ENCODE data around the gene FOXC1.

DNA sequence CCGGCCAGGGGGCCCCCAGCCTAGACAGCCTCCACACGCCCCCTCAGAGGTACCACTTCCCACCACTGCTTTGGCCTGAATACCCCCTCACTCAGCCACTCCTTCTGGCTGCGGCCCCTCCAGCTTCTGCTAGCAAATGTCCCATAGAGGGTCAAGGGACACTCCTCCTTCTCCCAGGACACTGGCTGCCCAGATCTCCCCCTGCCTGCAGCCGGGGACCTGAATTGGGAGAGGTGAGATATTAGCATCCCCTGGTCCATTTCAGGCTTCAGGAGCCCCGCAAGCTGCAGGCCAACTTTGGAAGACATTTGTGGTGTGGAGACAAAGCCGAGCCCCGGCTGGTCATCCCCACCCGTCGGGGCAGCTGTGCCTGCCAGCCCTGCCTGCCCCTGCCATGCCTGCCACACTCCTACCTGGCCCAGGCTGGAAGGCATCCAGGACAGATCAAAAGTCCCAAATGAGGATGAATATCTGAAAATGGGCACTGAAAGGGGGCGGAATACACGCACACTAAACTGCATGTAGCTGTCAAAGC is 32.5 kb upstream of the FOXC1 start:
- TF ChIP-seq, protein P1, sequence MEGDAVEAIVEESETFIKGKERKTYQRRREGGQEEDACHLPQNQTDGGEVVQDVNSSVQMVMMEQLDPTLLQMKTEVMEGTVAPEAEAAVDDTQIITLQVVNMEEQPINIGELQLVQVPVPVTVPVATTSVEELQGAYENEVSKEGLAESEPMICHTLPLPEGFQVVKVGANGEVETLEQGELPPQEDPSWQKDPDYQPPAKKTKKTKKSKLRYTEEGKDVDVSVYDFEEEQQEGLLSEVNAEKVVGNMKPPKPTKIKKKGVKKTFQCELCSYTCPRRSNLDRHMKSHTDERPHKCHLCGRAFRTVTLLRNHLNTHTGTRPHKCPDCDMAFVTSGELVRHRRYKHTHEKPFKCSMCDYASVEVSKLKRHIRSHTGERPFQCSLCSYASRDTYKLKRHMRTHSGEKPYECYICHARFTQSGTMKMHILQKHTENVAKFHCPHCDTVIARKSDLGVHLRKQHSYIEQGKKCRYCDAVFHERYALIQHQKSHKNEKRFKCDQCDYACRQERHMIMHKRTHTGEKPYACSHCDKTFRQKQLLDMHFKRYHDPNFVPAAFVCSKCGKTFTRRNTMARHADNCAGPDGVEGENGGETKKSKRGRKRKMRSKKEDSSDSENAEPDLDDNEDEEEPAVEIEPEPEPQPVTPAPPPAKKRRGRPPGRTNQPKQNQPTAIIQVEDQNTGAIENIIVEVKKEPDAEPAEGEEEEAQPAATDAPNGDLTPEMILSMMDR (conservative IDR thresholded peaks at IDR 0.05; ENCODE audit: low read depth in 2 of 2) = no peak
- no peak for TF ChIP-seq EZH2 (IDR thresholded peaks at IDR 0.05; ENCODE audit: low read depth, unreplicated experiment)
- TF ChIP-seq REST (IDR thresholded peaks at IDR 0.05; ENCODE audit: unreplicated experiment) = no peak
- no peak for TF ChIP-seq JUNB (IDR thresholded peaks at IDR 0.05; ENCODE audit: unreplicated experiment)
- no peak for TF ChIP-seq POLR2AphosphoS5 (IDR thresholded peaks at IDR 0.05; ENCODE audit: low read depth)
- TF ChIP-seq EZH2phosphoT487 (IDR thresholded peaks at IDR 0.05; ENCODE audit: unreplicated experiment) = no peak
- no peak for TF ChIP-seq CREB1 (CRISPR knock-in tag; IDR thresholded peaks at IDR 0.05; ENCODE audit: low read depth)
